PFSK-1 (cell line): ENCODE measurements around the gene STRIP2.

Experiments
- POLR2AphosphoS5 ChIP-seq: IDR thresholded peaks from 2 replicates; pipeline ENCODE4 v1.6.1; 2012; ENCODE audit warnings: low read depth, mild to moderate bottlenecking, control low read depth, low read length, moderate library complexity
- TF ChIP-seq, protein P1 (sequence below), 2 experiments: IDR thresholded peaks; 2 replicates each; pipeline versions ENCODE4 v1.6.1 to v1.8.0; 2011 to 2012; ENCODE audit warnings: low read depth in 2 of 2, low read length in 2 of 2, control low read depth in 1 of 2, inconsistent platforms in 1 of 2, mild to moderate bottlenecking in 1 of 2, moderate library complexity in 1 of 2; ENCODE audit not compliant: insufficient read depth in 1 of 2

- TF ChIP-seq, protein P1, sequence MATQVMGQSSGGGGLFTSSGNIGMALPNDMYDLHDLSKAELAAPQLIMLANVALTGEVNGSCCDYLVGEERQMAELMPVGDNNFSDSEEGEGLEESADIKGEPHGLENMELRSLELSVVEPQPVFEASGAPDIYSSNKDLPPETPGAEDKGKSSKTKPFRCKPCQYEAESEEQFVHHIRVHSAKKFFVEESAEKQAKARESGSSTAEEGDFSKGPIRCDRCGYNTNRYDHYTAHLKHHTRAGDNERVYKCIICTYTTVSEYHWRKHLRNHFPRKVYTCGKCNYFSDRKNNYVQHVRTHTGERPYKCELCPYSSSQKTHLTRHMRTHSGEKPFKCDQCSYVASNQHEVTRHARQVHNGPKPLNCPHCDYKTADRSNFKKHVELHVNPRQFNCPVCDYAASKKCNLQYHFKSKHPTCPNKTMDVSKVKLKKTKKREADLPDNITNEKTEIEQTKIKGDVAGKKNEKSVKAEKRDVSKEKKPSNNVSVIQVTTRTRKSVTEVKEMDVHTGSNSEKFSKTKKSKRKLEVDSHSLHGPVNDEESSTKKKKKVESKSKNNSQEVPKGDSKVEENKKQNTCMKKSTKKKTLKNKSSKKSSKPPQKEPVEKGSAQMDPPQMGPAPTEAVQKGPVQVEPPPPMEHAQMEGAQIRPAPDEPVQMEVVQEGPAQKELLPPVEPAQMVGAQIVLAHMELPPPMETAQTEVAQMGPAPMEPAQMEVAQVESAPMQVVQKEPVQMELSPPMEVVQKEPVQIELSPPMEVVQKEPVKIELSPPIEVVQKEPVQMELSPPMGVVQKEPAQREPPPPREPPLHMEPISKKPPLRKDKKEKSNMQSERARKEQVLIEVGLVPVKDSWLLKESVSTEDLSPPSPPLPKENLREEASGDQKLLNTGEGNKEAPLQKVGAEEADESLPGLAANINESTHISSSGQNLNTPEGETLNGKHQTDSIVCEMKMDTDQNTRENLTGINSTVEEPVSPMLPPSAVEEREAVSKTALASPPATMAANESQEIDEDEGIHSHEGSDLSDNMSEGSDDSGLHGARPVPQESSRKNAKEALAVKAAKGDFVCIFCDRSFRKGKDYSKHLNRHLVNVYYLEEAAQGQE (IDR thresholded peaks at IDR 0.05; ENCODE audit: insufficient read depth in 1 of 2, low read depth in 2 of 2, low read length in 2 of 2): no peak
- no peak for TF ChIP-seq POLR2AphosphoS5
Observed at GRCh38 chr7:129458171-129458570, 23.9 kb downstream of the STRIP2 start.
